Measurements from ENCODE around the gene HACD4.

Gene HACD4, protein sequence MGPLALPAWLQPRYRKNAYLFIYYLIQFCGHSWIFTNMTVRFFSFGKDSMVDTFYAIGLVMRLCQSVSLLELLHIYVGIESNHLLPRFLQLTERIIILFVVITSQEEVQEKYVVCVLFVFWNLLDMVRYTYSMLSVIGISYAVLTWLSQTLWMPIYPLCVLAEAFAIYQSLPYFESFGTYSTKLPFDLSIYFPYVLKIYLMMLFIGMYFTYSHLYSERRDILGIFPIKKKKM

GRCh38 chr9:21031091-21031807, at the start of gene HACD4:
HACD4 (minus strand) TSS chr9:21031640; CDS start chr9:21031590, 50 bp downstream.
- peak; percentile 83 for DNase-seq (ENCODE audit: extremely low spot score)
- POLR2A ChIA-PET = no interaction called here
- TF ChIP-seq, protein P1, sequence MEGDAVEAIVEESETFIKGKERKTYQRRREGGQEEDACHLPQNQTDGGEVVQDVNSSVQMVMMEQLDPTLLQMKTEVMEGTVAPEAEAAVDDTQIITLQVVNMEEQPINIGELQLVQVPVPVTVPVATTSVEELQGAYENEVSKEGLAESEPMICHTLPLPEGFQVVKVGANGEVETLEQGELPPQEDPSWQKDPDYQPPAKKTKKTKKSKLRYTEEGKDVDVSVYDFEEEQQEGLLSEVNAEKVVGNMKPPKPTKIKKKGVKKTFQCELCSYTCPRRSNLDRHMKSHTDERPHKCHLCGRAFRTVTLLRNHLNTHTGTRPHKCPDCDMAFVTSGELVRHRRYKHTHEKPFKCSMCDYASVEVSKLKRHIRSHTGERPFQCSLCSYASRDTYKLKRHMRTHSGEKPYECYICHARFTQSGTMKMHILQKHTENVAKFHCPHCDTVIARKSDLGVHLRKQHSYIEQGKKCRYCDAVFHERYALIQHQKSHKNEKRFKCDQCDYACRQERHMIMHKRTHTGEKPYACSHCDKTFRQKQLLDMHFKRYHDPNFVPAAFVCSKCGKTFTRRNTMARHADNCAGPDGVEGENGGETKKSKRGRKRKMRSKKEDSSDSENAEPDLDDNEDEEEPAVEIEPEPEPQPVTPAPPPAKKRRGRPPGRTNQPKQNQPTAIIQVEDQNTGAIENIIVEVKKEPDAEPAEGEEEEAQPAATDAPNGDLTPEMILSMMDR (IDR thresholded peaks at IDR 0.05; ENCODE audit: control extremely low read depth, extremely low read depth, low read depth, missing control alignments) = no peak
- CTCF ChIA-PET = interaction anchor here (1.1 to 1.7 kb wide), 5 partner anchors 8 to 91 kb away, joined by 3 to 13 read pairs (median 5); no protein-coding TSS in a partner anchor

GRCh38 chr9:21080793-21081192, 49.4 kb upstream of the HACD4 start:
- DNase-seq (ENCODE audit: extremely low spot score) = no peak
- CTCF ChIA-PET = interaction anchor here (1.1 kb wide), 1 partner anchor 36 kb away, joined by 3 read pairs; no protein-coding TSS in a partner anchor
- POLR2A ChIA-PET = interaction anchor here (0.5 kb wide), 1 partner anchor 133 kb away, joined by 3 read pairs; no protein-coding TSS in a partner anchor

GRCh38 chr9:21078702-21079101, 47.3 kb upstream of the HACD4 start:
- no peak for DNase-seq (ENCODE audit: extremely low spot score)
- CTCF ChIA-PET = interaction anchor here (1.1 to 2.3 kb wide), 5 partner anchors 13 to 1026 kb away, joined by 3 to 10 read pairs (median 6); no protein-coding TSS in a partner anchor
- POLR2A ChIA-PET = no interaction called here
- TF ChIP-seq, protein P1 (IDR thresholded peaks at IDR 0.05; ENCODE audit: control extremely low read depth, extremely low read depth, low read depth, missing control alignments) = no peak

More at GRCh38 chr9:21080793-21081192, 49.4 kb upstream of the HACD4 start:
- TF ChIP-seq, protein P1 (IDR thresholded peaks at IDR 0.05; ENCODE audit: control extremely low read depth, extremely low read depth, low read depth, missing control alignments) = no peak

- ChIA-PET CTCF (interaction anchor here (1.5 to 2.3 kb wide), 2 partner anchors 33 to 70 kb away, joined by 3 to 10 read pairs; no protein-coding TSS in a partner anchor), POLR2A (no interaction called here)
- TF ChIP-seq, protein P1 (IDR thresholded peaks at IDR 0.05; ENCODE audit: control extremely low read depth, extremely low read depth, low read depth, missing control alignments) = no peak
- no peak for DNase-seq (ENCODE audit: extremely low spot score)
Measured at GRCh38 chr9:21077781-21078180, 46.3 kb upstream of the HACD4 start, which contains the start of gene IFNB1. IFNB1 (minus strand) TSS chr9:21077942; CDS start chr9:21077869, 73 bp downstream.

DNA sequence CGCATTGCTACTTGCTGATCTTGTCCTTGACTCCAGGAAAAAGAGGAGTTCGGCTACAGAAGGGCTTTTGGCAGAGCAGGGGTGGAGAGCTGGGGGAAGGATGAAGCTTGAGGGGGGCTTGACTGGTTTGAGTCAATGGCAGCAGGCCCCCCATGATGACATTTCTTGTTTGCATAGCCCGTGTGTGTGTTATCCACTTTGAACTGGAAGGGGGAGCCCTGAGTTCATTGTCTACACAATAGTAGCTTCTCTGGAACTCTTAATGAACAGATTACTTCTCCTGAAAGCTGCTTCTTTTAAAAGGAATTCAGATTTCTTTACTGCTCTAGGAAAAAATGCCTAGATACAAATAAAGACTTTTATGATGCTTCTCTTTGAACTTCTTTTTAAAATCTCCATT, 44.0 kb upstream of the HACD4 start:
- no peak for DNase-seq (ENCODE audit: extremely low spot score)
- POLR2A ChIA-PET = no interaction called here
- CTCF ChIA-PET = interaction anchor here (1.0 to 1.8 kb wide), 3 partner anchors 11 to 16 kb away, joined by 3 to 6 read pairs (median 3); no protein-coding TSS in a partner anchor
- TF ChIP-seq, protein P1 (IDR thresholded peaks at IDR 0.05; ENCODE audit: control extremely low read depth, extremely low read depth, low read depth, missing control alignments) = no peak

- no peak for DNase-seq (ENCODE audit: extremely low spot score)
- ChIA-PET POLR2A (no interaction called here), CTCF (no interaction called here)
- TF ChIP-seq, protein P1 (IDR thresholded peaks at IDR 0.05; ENCODE audit: control extremely low read depth, extremely low read depth, low read depth, missing control alignments) = no peak
Measured at GRCh38 chr9:21070906-21071305, 39.5 kb upstream of the HACD4 start.
